Choroid plexus epithelial cell (primary cell): Measurements from ENCODE around the gene ENOX1.
A peak's percentile ranks its signal among the peaks of the same experiment; 100 is the strongest.

Source experiments
- DNase-seq: peaks from one replicate; pipeline ENCODE4 v3.0.0-alpha.2; 2010; ENCODE audit warnings: low read depth
- H3K4me3 ChIP-seq: 2 replicates; pipeline ENCODE4 v1.5.1; 2011; ENCODE audit warnings: low read depth, mild to moderate bottlenecking, control low read depth, low read length, moderate library complexity
- CTCF ChIP-seq: conservative IDR thresholded peaks from 2 replicates; pipeline ENCODE4 v1.5.1; 2011; ENCODE audit warnings: low read depth, mild to moderate bottlenecking, control low read depth, inconsistent platforms, low read length, moderate library complexity

ENOX1 gene

GRCh38 chr13:43269037-43269481, 517.7 kb downstream of the ENOX1 start:
- DNase-seq: peak; percentile 96
- TF ChIP-seq CTCF: no peak
- H3K4me3 ChIP-seq: peak overlapping the region; percentile 15

GRCh38 chr13:43268632-43269031, 518.1 kb downstream of the ENOX1 start:
- no peak for TF ChIP-seq CTCF
- no peak for DNase-seq
- H3K4me3 ChIP-seq: no peak overlapping the region

DNA sequence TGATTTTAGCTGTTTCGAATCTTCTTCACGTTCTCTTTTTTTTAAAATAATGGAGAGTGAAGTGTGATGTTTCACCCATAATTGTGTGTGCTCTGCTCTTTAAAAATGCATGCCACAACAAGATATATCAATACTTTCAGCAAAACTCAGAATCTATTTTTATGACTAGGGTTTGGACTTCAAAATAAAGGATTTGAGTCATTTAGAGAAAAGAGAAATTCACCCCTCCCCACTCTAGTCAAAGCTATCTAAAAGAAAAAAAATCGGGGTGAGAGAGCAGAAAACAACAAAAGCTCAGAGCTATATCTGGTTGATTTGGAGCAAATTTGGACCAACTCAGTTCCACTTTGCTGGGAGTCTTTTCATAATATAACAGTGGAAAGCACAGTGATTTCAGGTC, 518.9 kb downstream of the ENOX1 start:
- no peak for DNase-seq
- H3K4me3 ChIP-seq: no peak overlapping the region
- TF ChIP-seq CTCF: no peak

DNA sequence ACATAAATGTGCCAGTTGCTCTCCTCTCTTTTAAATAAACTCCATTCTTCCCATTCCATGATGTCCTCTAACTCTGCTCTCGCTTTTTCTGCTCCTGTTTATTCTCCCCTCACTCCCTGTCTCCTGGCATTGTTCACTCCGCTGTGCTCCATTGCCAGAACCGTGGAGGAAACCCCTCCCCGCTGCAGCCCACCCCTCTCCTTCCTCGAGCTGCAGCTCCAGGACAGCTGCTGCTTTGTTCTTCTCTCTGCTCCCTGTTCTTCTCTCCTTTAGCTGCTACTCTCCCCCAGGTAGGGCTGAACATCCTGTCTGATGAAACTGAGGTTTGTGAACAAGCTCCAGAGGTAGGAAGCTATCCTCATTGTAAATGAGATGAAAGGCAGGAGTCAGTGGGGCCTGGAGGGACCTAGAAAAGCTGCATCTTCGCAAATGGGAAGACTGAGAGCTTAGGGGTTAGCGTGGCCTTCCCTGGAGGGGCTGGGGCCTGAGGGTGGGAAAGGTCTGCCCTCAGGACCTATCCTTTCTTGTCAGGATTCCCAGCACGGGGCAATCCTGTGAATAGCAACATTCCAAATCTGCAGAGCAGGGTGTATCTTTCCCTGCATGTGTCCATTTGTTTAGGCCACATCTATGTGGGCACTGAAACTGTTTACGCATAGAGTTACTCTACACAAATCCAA, 519.7 kb downstream of the ENOX1 start:
- no peak overlapping the region for H3K4me3 ChIP-seq
- no peak for TF ChIP-seq CTCF
- no peak for DNase-seq

DNA sequence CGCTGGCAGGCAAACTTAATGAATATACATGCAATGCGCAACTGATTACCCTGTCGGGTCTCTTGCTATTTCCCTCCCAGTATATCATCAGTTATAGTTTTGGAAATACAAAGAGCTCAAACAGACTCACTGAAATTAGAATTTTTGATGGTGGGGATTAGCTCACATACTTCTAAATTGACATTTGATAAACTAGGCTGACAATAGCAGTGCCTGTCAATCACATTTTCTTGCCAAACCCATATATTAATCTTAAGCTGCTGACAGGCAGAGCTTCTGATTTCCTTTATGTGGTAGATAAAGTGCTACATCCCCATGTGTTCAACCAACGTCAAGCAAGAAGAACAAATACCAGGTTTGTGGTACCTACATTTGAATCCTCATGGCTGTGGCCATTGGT, 521.7 kb downstream of the ENOX1 start:
- no peak for TF ChIP-seq CTCF
- no peak for DNase-seq
- no peak overlapping the region for H3K4me3 ChIP-seq

- TF ChIP-seq CTCF: no peak
- DNase-seq: no peak
- no peak overlapping the region for H3K4me3 ChIP-seq
Measured at GRCh38 chr13:43264458-43264857, 522.3 kb downstream of the ENOX1 start.

DNA sequence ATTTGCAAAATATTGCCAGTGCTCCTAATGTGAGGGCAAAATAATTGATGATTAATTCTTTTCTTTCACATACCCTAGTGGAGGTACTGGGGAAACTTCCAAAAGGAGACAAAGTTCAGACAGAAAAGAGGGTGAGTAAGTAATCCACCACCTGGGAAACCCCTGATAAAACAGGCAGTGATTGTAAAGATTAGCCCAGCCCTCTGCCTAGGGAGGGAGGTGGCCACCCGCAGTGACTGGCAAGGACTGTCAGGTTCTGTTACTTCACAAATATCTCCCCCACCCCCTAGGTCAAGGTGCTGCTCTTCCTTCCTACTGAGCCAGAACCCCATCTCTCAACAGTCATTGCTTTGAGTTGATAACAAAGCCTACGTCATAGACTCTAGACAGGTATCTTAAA, 523.7 kb downstream of the ENOX1 start:
- no peak for TF ChIP-seq CTCF
- no peak overlapping the region for H3K4me3 ChIP-seq
- DNase-seq: no peak
